ENCODE measurements around the gene VBP1.

GRCh38 chrX:155247497-155247896, 31.2 kb downstream of the VBP1 start:
- no peak for TF ChIP-seq NFE2L1 (CRISPR knock-in tag; IDR thresholded peaks at IDR 0.05)
- TF ChIP-seq, protein P1, sequence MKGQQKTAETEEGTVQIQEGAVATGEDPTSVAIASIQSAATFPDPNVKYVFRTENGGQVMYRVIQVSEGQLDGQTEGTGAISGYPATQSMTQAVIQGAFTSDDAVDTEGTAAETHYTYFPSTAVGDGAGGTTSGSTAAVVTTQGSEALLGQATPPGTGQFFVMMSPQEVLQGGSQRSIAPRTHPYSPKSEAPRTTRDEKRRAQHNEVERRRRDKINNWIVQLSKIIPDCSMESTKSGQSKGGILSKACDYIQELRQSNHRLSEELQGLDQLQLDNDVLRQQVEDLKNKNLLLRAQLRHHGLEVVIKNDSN (CRISPR knock-in tag; IDR thresholded peaks at IDR 0.05) = no peak
- no peak for TF ChIP-seq CREM (CRISPR knock-in tag; IDR thresholded peaks at IDR 0.05)
- no peak for TF ChIP-seq JUN (CRISPR knock-in tag; IDR thresholded peaks at IDR 0.05)

Measured in WTC11 (cell line).